ENCODE results near the gene COL6A3.
"Not testable (repeated sequence)": the region's sequence is repeated elsewhere in the genome, so short reads cannot be mapped to it uniquely, and the experiment has no call there.

COL6A3 gene

GRCh38 chr2:237315170-237315828 lies 98.7 kb downstream of the COL6A3 start:
- DNase-seq (ENCODE audit: low read depth): no peak

DNA sequence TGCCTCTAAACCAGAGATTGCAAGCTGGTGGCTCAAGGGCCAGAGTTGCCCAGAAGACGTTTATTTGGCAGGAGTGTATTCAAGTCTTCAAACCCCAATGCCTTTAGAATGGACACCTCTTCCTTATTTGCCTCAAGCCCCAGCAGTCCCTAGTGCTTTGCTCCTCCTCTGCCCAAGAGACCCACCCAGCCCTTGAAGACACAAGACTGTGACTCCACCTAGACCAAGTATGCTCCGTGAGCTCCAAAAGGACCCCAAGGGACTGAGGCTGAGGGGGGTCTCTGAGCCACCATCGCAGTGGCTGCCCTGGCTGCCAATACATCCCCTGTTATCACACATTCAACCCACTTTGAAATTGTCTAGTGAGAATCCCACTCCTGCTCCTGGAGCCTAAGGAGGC lies 99.3 kb downstream of the COL6A3 start:
- DNase-seq (ENCODE audit: low read depth): no peak

- DNase-seq (ENCODE audit: low read depth): no peak
These were observed 99.8 kb downstream of the COL6A3 start for GRCh38 chr2:237314198-237314597.

DNA sequence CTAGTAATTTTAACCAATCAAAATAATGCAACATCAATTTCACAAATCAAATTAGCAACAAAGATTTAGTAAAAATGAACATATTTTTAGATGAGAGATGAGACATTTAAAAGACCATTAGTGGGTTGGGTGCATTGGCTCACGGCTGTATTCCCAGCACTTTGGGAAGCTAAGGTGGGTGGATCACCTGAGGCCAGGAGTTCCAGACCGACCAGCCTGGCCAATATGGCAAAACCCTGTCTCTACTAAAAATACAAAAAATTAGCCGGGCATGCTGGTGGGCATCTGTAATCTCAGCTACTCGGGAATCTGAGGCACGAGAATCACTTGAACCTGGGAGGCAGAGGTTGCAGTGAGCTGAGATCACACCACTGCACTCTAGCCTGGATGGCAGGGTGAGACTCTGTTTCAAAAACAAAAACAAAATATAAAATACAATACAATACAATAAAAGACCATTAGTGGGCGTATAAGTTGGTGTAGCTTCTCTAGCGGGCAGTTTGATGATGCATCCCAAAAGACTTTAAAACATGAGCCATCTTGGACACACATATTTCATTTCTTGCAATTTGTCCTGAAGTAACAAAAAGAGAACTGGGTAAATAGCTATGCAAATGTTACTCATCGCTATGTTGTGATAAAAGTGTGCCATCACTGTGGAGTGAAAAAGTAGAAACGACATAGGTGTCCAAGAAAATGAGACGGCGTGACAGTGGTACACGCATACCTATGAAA lies 101.8 kb downstream of the COL6A3 start:
- no peak for DNase-seq (ENCODE audit: low read depth)

DNA sequence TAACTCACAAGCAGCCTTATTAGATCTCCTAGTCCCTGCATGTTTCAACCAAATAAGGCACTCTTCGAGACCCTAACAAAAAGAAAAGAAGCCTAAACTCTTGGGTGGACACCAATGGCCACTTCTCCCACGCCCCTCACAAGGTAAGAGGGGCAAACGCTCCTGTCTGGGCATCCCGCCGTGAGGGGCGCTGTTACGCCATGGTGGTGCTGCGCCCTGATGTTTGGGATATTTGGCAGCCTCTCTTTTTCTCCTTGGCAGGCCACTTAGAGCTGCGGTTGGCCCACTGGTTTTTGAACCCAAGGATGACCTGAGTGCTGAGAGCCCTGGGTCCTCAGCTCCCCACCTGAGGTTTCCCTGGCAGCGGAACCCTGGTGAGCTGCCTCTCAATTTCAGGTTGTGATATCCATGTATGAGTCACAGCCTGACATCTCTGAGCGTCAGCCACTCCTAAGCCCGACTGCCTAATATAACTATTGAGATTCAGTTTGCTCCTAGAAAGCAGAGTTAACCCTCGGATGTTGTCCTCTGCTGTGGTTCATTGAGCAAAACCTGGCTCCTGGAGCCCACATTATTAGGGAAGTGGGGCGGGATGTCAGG lies 103.3 kb downstream of the COL6A3 start:
- no peak for DNase-seq (ENCODE audit: low read depth)

GRCh38 chr2:237309416-237309815 lies 104.5 kb downstream of the COL6A3 start:
- DNase-seq (ENCODE audit: low read depth): no peak

GRCh38 chr2:237309011-237309410 lies 105.0 kb downstream of the COL6A3 start:
- no peak for DNase-seq (ENCODE audit: low read depth)

DNA sequence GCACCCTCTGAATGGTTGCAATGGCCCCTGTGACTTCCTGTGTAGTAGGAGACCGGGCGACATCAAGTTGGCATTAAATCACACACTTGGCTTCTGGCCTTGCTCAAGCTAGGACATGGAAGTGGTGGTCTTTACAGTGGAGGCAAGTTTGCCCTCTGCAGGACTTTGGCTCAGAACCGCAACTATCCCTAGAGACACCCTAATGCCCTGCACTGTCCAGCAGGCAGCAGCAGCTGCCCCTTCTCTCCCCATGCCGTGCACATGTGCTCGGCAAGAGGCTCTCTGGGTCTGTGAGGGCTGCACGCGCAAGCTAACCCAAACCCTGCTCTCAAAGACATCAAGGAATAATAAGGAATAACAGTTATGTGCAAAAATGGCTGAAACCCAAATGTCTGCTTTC lies 106.5 kb downstream of the COL6A3 start:
- DNase-seq (ENCODE audit: low read depth): no peak

- DNase-seq (ENCODE audit: low read depth): no peak
These were observed 107.2 kb downstream of the COL6A3 start for GRCh38 chr2:237306787-237307170.

- DNase-seq (ENCODE audit: low read depth): no peak
These were observed 107.7 kb downstream of the COL6A3 start for GRCh38 chr2:237306083-237306786.

DNA sequence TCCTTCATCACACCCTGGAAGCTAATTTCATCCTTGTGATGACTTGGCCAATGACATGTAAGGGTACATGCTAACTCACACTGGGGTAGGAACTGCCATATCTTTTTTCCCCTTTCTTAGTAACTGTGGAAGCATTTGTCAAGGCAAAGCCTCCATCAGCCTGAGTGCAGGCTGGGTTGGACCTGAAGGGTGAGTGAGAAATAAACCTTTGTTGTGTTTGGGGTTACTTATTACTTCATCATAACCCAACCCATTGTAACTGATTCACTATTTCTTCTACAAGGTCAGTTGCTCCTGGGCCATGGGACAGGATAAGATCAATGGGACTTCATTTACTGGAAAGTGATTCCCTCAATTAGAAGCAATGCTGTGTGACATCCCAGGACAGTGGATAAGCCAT lies 108.4 kb downstream of the COL6A3 start:
- DNase-seq (ENCODE audit: low read depth): no peak

GRCh38 chr2:237304763-237305514 lies 109.0 kb downstream of the COL6A3 start:
- DNase-seq (ENCODE audit: low read depth): no peak

- DNase-seq (ENCODE audit: low read depth): not testable (repeated sequence)
These were observed 110.7 kb downstream of the COL6A3 start for GRCh38 chr2:237303244-237303643.

DNA sequence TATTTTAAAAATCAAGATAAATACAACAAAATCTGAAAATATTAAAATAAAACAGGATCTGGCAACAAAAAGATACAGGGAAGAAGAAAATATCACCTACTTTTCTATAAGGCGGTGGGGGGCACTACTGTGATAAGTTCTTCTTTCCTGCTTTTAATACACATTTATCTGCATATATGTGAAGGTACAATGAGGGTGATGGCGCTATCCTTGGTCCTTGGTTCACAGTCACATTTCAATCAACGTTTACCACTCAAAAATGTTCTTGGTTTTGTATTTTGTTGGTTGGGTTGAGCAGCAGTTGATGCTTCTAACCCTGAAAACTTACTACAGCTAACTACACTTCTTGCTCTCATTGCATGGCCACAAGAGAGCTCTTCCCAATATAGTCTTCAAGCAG lies 112.4 kb downstream of the COL6A3 start:
- DNase-seq (ENCODE audit: low read depth): no peak

DNA sequence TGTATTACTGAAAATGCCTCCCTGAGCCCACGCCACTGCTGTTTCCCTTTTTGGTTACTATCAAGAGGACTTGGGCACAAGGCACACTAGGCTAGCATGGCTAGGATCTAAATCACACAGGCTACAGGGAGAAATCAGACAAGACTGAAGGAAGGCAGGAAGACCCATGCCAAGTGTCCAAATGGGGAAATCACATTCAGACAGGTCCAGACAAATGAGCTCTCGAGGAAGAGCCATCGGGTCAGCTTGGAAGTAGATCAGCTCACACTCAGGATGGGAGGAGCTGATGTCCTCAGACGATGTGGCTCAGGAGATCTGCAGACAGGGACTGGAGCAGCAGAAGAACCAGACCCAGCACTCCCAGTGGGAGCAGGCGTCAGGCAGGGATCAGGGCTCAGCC lies 113.2 kb downstream of the COL6A3 start:
- DNase-seq (ENCODE audit: low read depth): no peak

DNA sequence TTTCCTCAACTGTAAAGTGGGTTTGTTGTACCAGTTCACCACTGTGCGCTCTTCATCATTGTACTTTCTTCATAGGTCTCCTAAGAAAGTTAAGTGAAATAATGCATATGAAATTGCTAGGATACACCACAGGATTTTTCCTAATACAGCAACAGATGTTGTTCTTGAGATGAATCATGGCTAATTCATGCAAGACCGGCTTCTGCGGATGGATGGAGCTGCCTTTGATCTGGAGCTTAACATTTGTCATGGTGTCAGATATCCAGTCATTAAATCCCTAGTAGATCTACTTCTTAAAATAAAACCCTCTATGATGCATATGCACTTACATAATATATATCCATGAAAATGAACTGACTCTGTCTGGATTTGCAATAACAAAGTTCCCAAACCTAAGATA lies 114.1 kb downstream of the COL6A3 start:
- no peak for DNase-seq (ENCODE audit: low read depth)

GRCh38 chr2:237298151-237299118 lies 115.5 kb downstream of the COL6A3 start:
- DNase-seq (ENCODE audit: low read depth): no peak

GRCh38 chr2:237297421-237298150 lies 116.4 kb downstream of the COL6A3 start:
- no peak for DNase-seq (ENCODE audit: low read depth)

- no peak for DNase-seq (ENCODE audit: low read depth)
These were observed 117.2 kb downstream of the COL6A3 start for GRCh38 chr2:237296756-237297155.

DNA sequence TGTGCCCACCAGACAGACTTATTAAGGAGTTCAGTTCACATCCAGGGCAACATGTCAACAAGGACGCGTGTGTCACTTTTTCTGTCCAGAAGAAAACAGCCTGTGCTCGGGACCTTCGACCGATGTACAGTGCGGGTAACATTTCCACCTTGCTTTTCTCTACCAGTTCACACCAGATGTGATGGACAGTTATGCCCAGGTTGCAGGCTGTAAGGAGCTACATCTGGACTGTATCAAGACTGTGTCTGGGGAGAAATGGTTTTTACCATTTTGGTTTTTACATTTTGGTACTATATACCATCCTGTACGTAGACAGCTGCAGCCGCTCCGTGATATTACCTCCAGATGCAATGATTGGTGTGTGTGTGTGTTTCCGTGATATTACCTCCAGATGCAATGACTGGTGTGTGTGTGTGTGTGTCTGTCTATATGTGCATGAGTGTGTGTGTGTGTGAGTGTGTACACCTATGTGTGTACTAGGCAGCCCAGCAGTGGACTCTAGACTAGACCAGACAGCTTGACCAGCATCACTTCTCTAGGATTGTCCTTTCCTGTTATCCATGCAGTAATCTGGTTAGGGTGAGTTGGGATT lies 118.0 kb downstream of the COL6A3 start:
- no peak for DNase-seq (ENCODE audit: low read depth)
